ENCODE data around the gene RPS25.
"Not testable (repeated sequence)": the region's sequence is repeated elsewhere in the genome, so short reads cannot be mapped to it uniquely, and the experiment has no call there.

Gene RPS25

GRCh38 chr11:119041821-119042514, 23.8 kb upstream of the RPS25 start:
- no peak for TF ChIP-seq CTCF (IDR thresholded peaks at IDR 0.05; ENCODE audit: extremely low read depth, insufficient read depth, missing control alignments)
- no peak for DNase-seq (ENCODE audit: low spot score)
- in situ Hi-C loops (cut with MboI; ENCODE audit: low pct_unique_long_range_greater_than_20kb, low sequenced_read_pairs, unreplicated experiment): no loop called here

- in situ Hi-C loops (cut with MboI; ENCODE audit: low pct_unique_long_range_greater_than_20kb, low sequenced_read_pairs, unreplicated experiment); DNase-seq (ENCODE audit: low spot score): not testable (repeated sequence)
These were observed 21.3 kb upstream of the RPS25 start for GRCh38 chr11:119039471-119039870.

GRCh38 chr11:119038884-119039283, 20.7 kb upstream of the RPS25 start:
- no peak for DNase-seq (ENCODE audit: low spot score)
- in situ Hi-C loops (cut with MboI; ENCODE audit: low pct_unique_long_range_greater_than_20kb, low sequenced_read_pairs, unreplicated experiment): no loop called here
- TF ChIP-seq CTCF (IDR thresholded peaks at IDR 0.05; ENCODE audit: extremely low read depth, insufficient read depth, missing control alignments): no peak

DNA sequence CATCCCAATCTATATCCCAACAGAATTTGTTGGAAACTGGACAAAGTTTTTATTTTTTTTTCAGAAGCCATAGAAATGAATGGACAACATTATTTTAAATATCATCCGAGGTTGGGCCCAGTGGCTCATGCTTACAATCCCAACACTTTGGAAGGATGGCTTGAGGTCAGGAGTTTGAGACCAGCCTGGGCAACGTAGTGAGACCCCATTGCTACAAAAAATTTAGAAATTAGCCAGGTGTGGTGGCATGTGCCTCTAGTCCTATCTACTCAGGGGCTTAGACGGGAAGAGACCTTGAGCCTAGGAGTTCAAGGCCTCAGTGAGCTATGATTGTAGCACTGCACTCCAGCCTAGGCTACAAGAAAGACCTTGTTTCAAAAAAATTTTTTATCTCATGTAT, 16.7 kb upstream of the RPS25 start:
- DNase-seq (ENCODE audit: low spot score): no peak
- in situ Hi-C loops (cut with MboI; ENCODE audit: low pct_unique_long_range_greater_than_20kb, low sequenced_read_pairs, unreplicated experiment): no loop called here
- TF ChIP-seq CTCF (IDR thresholded peaks at IDR 0.05; ENCODE audit: extremely low read depth, insufficient read depth, missing control alignments): no peak

DNA sequence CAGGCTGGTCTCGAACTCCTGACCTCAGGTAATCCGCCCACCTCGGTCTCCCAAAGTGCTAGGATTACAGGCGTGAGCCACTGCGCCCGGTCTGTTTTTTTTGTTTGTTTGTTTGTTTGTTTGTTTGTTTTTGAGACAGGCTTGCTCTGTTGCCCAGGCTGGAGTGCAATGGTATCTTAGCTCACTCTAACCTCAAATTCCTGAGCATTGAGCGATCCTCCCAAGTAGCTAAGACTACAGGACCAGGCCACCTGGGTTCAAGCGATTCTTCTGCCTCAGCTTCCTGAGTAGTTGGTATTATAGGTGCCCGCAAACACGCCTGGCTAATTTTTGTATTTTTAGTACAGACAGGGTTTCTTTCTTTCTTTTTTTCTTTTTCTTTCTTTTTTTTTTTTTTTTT, 15.3 kb upstream of the RPS25 start:
- in situ Hi-C loops (cut with MboI; ENCODE audit: low pct_unique_long_range_greater_than_20kb, low sequenced_read_pairs, unreplicated experiment); DNase-seq (ENCODE audit: low spot score): not testable (repeated sequence)

DNA sequence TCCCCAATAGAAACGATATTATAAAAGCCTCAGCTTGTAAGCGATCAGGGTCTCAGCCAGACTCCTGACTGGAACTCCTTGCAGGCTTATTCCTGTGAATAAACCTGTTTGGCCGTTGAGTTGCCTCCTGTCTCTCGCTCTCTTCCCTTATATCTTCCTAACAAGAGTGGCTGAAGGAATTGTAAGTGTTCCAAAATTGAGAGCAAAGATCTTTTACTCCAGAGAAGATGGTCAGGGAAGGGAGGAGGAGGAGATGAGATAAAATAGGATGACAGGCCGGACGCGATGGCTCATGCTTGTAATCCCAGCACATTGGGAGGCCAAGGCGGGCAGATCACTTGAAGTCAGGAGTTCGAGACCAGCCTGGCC, 13.8 kb upstream of the RPS25 start:
- in situ Hi-C loops (cut with MboI; ENCODE audit: low pct_unique_long_range_greater_than_20kb, low sequenced_read_pairs, unreplicated experiment): no loop called here
- DNase-seq (ENCODE audit: low spot score): no peak
- no peak for TF ChIP-seq CTCF (IDR thresholded peaks at IDR 0.05; ENCODE audit: extremely low read depth, insufficient read depth, missing control alignments)

- in situ Hi-C loops (cut with MboI; ENCODE audit: low pct_unique_long_range_greater_than_20kb, low sequenced_read_pairs, unreplicated experiment): no loop called here
- TF ChIP-seq CTCF (IDR thresholded peaks at IDR 0.05; ENCODE audit: extremely low read depth, insufficient read depth, missing control alignments): peak; percentile 87
- peak; percentile 98 for DNase-seq (ENCODE audit: low spot score)
These were observed 12.3 kb upstream of the RPS25 start, which contains the start of gene SLC37A4 for GRCh38 chr11:119030329-119031047. Gene SLC37A4, minus strand, starts transcription at chr11:119030877.
